Measurements from ENCODE around the gene PFKFB4. TPM values are rescaled to one million over a fixed set of nuclear protein-coding genes. Genes with fewer than 3 reads are reported as not detected.
"Not testable (repeated sequence)": the region's sequence is repeated elsewhere in the genome, so short reads cannot be mapped to it uniquely, and the experiment has no call there.

The PFKFB4 gene
- total and polyA plus RNA-seq, 5 donors from 2014 or later: 0.96 to 1.8 (median 1.5) TPM

- H3K27ac Mint-ChIP-seq: peak overlapping the region in 1 of 3 donors; percentile 31
- DNase-seq (no peak), ATAC-seq (ENCODE audit: low read depth in 2 of 2) (no peak)
- no peaks in the 10 kb centered on the region for H3K4me1 ChIP-seq (ENCODE audit: control insufficient read depth, insufficient read depth, low read length, poor library complexity, severe bottlenecking)
- H3K27ac ChIP-seq (ENCODE audit: insufficient read depth, low read length, poor library complexity, severe bottlenecking): no peak overlapping the region
- no peaks in the 10 kb centered on the region for H3K27me3 Mint-ChIP-seq
- no peaks in the 10 kb centered on the region for H3K36me3 ChIP-seq (ENCODE audit: control insufficient read depth, insufficient read depth, low read length)
- H3K4me3 Mint-ChIP-seq: no peak overlapping the region
- H3K9me3 ChIP-seq (ENCODE audit: control insufficient read depth in 2 of 2, low read length in 2 of 2): no peaks in the 10 kb centered on the region
- H3K36me3 Mint-ChIP-seq: peaks cover 13% of the 10 kb centered on the region
- no peaks in the 10 kb centered on the region for H3K4me1 Mint-ChIP-seq
- no peaks in the 10 kb centered on the region for H3K9me3 Mint-ChIP-seq
- no peak overlapping the region for H3K4me3 ChIP-seq (ENCODE audit: low read depth, low read length)
- no peaks in the 10 kb centered on the region for H3K27me3 ChIP-seq (ENCODE audit: control insufficient read depth, insufficient read depth, low read length)
These were observed 23.6 kb downstream of the PFKFB4 start for GRCh38 chr3:48532977-48533337.

DNA sequence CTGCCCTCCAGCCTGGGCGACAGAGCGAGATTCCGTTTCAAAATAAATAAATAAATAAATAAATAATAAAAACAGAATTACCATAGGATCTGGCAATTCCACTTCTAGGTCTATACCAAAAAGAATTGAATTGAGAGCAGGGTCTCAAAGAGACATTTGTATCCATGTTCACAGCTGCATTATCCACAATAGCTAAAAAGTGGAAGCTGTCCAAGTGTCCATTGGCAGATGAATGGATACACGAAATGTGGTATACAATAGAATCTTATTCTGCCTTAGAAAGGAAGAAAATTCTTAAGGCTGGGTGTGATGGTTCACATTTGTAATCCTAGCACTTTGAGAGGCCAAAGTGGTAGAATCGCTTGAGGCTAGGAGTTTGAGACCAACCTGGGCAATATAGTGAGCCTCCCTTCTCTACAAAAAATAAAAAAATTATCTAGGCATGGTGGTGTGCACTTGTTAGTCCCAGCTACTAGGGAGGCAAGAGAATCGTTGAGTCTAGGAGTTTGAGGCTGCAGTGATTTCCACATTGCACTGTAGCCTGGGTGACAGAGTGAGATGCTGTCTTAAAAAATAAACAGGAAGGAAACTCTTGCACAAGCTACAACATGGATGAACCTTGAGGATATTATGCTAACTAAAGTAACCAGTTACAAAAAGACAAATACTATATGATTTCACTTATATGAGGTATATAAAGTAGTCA, 24.2 kb downstream of the PFKFB4 start:
- H3K27me3 Mint-ChIP-seq: no peaks in the 10 kb centered on the region
- H3K9me3 Mint-ChIP-seq: no peaks in the 10 kb centered on the region
- ATAC-seq (ENCODE audit: low read depth in 2 of 2): no peak

GRCh38 chr3:48530701-48531100, 25.9 kb downstream of the PFKFB4 start:
- H3K4me3 ChIP-seq (ENCODE audit: low read depth, low read length); DNase-seq; H3K4me3 Mint-ChIP-seq; H3K27ac ChIP-seq (ENCODE audit: insufficient read depth, low read length, poor library complexity, severe bottlenecking); H3K27ac Mint-ChIP-seq; H3K36me3 Mint-ChIP-seq; H3K4me1 ChIP-seq (ENCODE audit: control insufficient read depth, insufficient read depth, low read length, poor library complexity, severe bottlenecking); H3K36me3 ChIP-seq (ENCODE audit: control insufficient read depth, insufficient read depth, low read length); ATAC-seq (ENCODE audit: low read depth in 2 of 2); H3K9me3 ChIP-seq (ENCODE audit: control insufficient read depth in 2 of 2, low read length in 2 of 2); H3K4me1 Mint-ChIP-seq; H3K27me3 ChIP-seq (ENCODE audit: control insufficient read depth, insufficient read depth, low read length); H3K27me3 Mint-ChIP-seq; H3K9me3 Mint-ChIP-seq: not testable (repeated sequence)

More for the DNA sequence above, 24.2 kb downstream of the PFKFB4 start:
- Histone ChIP-seq H3K27me3 (ENCODE audit: control insufficient read depth, insufficient read depth, low read length) (no peaks in the 10 kb centered on the region), H3K36me3 (ENCODE audit: control insufficient read depth, insufficient read depth, low read length) (no peaks in the 10 kb centered on the region), H3K27ac (ENCODE audit: insufficient read depth, low read length, poor library complexity, severe bottlenecking) (no peak overlapping the region), H3K9me3 (ENCODE audit: control insufficient read depth in 2 of 2, low read length in 2 of 2) (no peaks in the 10 kb centered on the region), H3K4me3 (ENCODE audit: low read depth, low read length) (no peak overlapping the region), H3K4me1 (ENCODE audit: control insufficient read depth, insufficient read depth, low read length, poor library complexity, severe bottlenecking) (no peaks in the 10 kb centered on the region)
- Mint-ChIP-seq H3K4me1 (no peaks in the 10 kb centered on the region), H3K27ac (peak overlapping the region in 2 of 3 donors; percentile 15 to 31), H3K36me3 (peaks cover 10% of the 10 kb centered on the region), H3K4me3 (no peak overlapping the region)
- DNase-seq: no peak

- Mint-ChIP-seq H3K27me3 (no peaks in the 10 kb centered on the region), H3K27ac (no peak overlapping the region), H3K4me3 (no peak overlapping the region), H3K4me1 (no peaks in the 10 kb centered on the region), H3K36me3 (no peaks in the 10 kb centered on the region), H3K9me3 (no peaks in the 10 kb centered on the region)
- Histone ChIP-seq H3K27me3 (ENCODE audit: control insufficient read depth, insufficient read depth, low read length) (no peaks in the 10 kb centered on the region), H3K4me3 (ENCODE audit: low read depth, low read length) (no peak overlapping the region), H3K27ac (ENCODE audit: insufficient read depth, low read length, poor library complexity, severe bottlenecking) (no peak overlapping the region), H3K36me3 (ENCODE audit: control insufficient read depth, insufficient read depth, low read length) (no peaks in the 10 kb centered on the region), H3K4me1 (ENCODE audit: control insufficient read depth, insufficient read depth, low read length, poor library complexity, severe bottlenecking) (no peaks in the 10 kb centered on the region), H3K9me3 (ENCODE audit: control insufficient read depth in 2 of 2, low read length in 2 of 2) (no peaks in the 10 kb centered on the region)
- DNase-seq: no peak
- ATAC-seq (ENCODE audit: low read depth in 2 of 2): no peak
These were observed 27.8 kb downstream of the PFKFB4 start for GRCh38 chr3:48528754-48529153.

GRCh38 chr3:48528048-48528447, 28.6 kb downstream of the PFKFB4 start:
- peak overlapping the region in 1 of 3 donors; percentile 48 for H3K27ac Mint-ChIP-seq
- no peaks in the 10 kb centered on the region for H3K27me3 Mint-ChIP-seq
- Histone ChIP-seq H3K36me3 (ENCODE audit: control insufficient read depth, insufficient read depth, low read length) (no peaks in the 10 kb centered on the region), H3K9me3 (ENCODE audit: control insufficient read depth in 2 of 2, low read length in 2 of 2) (no peaks in the 10 kb centered on the region), H3K4me3 (ENCODE audit: low read depth, low read length) (no peak overlapping the region), H3K27ac (ENCODE audit: insufficient read depth, low read length, poor library complexity, severe bottlenecking) (no peak overlapping the region), H3K4me1 (ENCODE audit: control insufficient read depth, insufficient read depth, low read length, poor library complexity, severe bottlenecking) (no peaks in the 10 kb centered on the region), H3K27me3 (ENCODE audit: control insufficient read depth, insufficient read depth, low read length) (no peaks in the 10 kb centered on the region)
- H3K36me3 Mint-ChIP-seq: no peaks in the 10 kb centered on the region
- H3K4me3 Mint-ChIP-seq: no peak overlapping the region
- H3K4me1 Mint-ChIP-seq: no peaks in the 10 kb centered on the region
- no peaks in the 10 kb centered on the region for H3K9me3 Mint-ChIP-seq
- no peak for DNase-seq
- no peak for ATAC-seq (ENCODE audit: low read depth in 2 of 2)

DNA sequence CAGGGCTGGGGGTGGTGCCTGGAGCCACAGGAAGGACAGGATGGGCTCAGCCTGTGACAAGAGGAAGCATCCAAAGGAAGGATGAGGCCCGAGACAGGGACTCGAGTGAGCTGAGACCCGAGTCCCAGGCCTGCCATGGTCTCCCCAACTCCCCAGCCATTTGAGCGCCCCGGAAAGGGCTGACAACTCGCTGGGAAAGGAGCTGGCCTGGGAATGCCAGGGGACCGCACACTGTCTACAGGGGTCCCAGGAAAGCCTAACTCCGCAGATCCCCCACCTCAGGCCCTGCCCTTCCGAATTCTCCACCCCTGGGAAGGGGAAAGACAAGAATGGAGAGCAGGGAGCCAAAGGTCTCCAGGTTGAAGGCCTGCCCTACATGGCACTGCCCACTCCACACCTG, 31.6 kb downstream of the PFKFB4 start:
- Histone ChIP-seq H3K27ac (ENCODE audit: insufficient read depth, low read length, poor library complexity, severe bottlenecking) (no peak overlapping the region), H3K4me3 (ENCODE audit: low read depth, low read length) (no peak overlapping the region), H3K36me3 (ENCODE audit: control insufficient read depth, insufficient read depth, low read length) (no peaks in the 10 kb centered on the region), H3K4me1 (ENCODE audit: control insufficient read depth, insufficient read depth, low read length, poor library complexity, severe bottlenecking) (no peaks in the 10 kb centered on the region), H3K9me3 (ENCODE audit: control insufficient read depth in 2 of 2, low read length in 2 of 2) (no peaks in the 10 kb centered on the region), H3K27me3 (ENCODE audit: control insufficient read depth, insufficient read depth, low read length) (no peaks in the 10 kb centered on the region)
- no peaks in the 10 kb centered on the region for H3K9me3 Mint-ChIP-seq
- no peaks in the 10 kb centered on the region for H3K27me3 Mint-ChIP-seq
- no peak for DNase-seq
- peak overlapping the region in 1 of 3 donors; percentile 20 for H3K27ac Mint-ChIP-seq
- H3K36me3 Mint-ChIP-seq: no peaks in the 10 kb centered on the region
- no peak for ATAC-seq (ENCODE audit: low read depth in 2 of 2)
- H3K4me1 Mint-ChIP-seq: peaks cover 0 to 2% (median 0%) of the 10 kb centered on the region in 4 donors
- no peak overlapping the region for H3K4me3 Mint-ChIP-seq

GRCh38 chr3:48521635-48522034, 35.0 kb downstream of the PFKFB4 start:
- Histone ChIP-seq H3K4me1 (ENCODE audit: control insufficient read depth, insufficient read depth, low read length, poor library complexity, severe bottlenecking) (peaks cover 26% of the 10 kb centered on the region), H3K27me3 (ENCODE audit: control insufficient read depth, insufficient read depth, low read length) (no peaks in the 10 kb centered on the region), H3K9me3 (ENCODE audit: control insufficient read depth in 2 of 2, low read length in 2 of 2) (no peaks in the 10 kb centered on the region), H3K36me3 (ENCODE audit: control insufficient read depth, insufficient read depth, low read length) (no peaks in the 10 kb centered on the region), H3K4me3 (ENCODE audit: low read depth, low read length) (no peak overlapping the region), H3K27ac (ENCODE audit: insufficient read depth, low read length, poor library complexity, severe bottlenecking) (no peak overlapping the region)
- no peak for DNase-seq
- H3K9me3 Mint-ChIP-seq: no peaks in the 10 kb centered on the region
- no peak overlapping the region for H3K4me3 Mint-ChIP-seq
- H3K27ac Mint-ChIP-seq: peak overlapping the region in 1 of 3 donors; percentile 25
- ATAC-seq (ENCODE audit: low read depth in 2 of 2): no peak
- peaks cover 0 to 32% (median 12%) of the 10 kb centered on the region in 4 donors for H3K4me1 Mint-ChIP-seq
- H3K36me3 Mint-ChIP-seq: no peaks in the 10 kb centered on the region
- H3K27me3 Mint-ChIP-seq: no peaks in the 10 kb centered on the region

- Histone ChIP-seq H3K27me3 (ENCODE audit: control insufficient read depth, insufficient read depth, low read length) (no peaks in the 10 kb centered on the region), H3K36me3 (ENCODE audit: control insufficient read depth, insufficient read depth, low read length) (no peaks in the 10 kb centered on the region), H3K4me3 (ENCODE audit: low read depth, low read length) (no peak overlapping the region), H3K4me1 (ENCODE audit: control insufficient read depth, insufficient read depth, low read length, poor library complexity, severe bottlenecking) (peaks cover 50% of the 10 kb centered on the region), H3K9me3 (ENCODE audit: control insufficient read depth in 2 of 2, low read length in 2 of 2) (no peaks in the 10 kb centered on the region), H3K27ac (ENCODE audit: insufficient read depth, low read length, poor library complexity, severe bottlenecking) (no peak overlapping the region)
- H3K4me3 Mint-ChIP-seq: no peak overlapping the region
- peak overlapping the region; percentile 15 to 67 (median 32) for H3K27ac Mint-ChIP-seq
- H3K27me3 Mint-ChIP-seq: no peaks in the 10 kb centered on the region
- DNase-seq (no peak), ATAC-seq (ENCODE audit: low read depth in 2 of 2) (no peak)
- H3K36me3 Mint-ChIP-seq: no peaks in the 10 kb centered on the region
- no peaks in the 10 kb centered on the region for H3K9me3 Mint-ChIP-seq
- H3K4me1 Mint-ChIP-seq: peaks cover 0 to 53% (median 24%) of the 10 kb centered on the region in 4 donors
These were observed 37.3 kb downstream of the PFKFB4 start for GRCh38 chr3:48519277-48519643.

Measured in CD4-positive, CD25-positive, alpha-beta regulatory T cell (primary cell).